Inflammatory macrophage (primary cell): Measurements from ENCODE around the gene VTCN1.
"Not testable (repeated sequence)": the region's sequence is repeated elsewhere in the genome, so short reads cannot be mapped to it uniquely, and the experiment has no call there.

Experiments used
- DNase-seq, 2 donors: peaks; one replicate each; pipeline ENCODE4 v3.0.0-alpha.2; 2020 to 2022

The VTCN1 gene

DNA sequence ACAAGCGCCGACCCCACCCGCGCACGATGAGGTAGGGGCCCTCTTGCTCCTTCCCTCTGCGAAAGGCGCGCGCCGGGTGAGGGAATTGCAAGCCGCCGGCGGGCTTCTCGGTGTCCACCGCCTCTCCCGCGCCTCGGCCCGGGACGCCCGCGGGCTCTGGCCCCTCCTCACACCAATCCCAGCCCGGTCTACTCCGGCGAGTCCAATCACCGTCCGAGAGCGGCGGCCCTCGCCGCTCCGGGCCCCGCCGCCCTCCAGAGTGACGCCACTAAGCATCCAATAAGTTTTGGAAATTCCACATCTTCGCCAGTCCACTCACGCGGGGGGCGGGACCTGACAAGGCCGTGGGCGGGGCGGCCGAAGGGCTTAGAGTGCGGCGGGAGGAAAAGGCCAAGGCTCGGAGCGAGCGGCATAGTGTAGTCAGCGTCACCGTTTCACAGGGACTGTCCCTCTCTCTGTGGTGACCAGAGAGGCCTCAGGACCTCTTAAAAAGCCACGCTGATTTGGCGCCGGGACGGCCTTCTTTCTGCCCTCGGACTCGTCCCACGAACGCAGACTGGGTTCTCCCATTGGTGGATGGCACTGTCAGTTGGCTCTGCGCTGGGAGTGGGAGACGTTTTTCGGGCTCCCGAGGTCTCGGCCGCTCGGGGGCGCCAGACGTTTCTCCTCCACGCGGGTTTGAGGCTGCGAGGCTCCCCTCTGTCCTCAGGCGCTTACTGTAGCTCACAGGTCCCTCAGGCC lies 89.0 kb downstream of the VTCN1 start, which contains the start of gene TRIM45:
TRIM45 (minus strand) TSS at position 161 of the 741 bp plus-strand sequence. CDS start 548 bp downstream, outside the sequence.
- peak; percentile 96 to 97 for DNase-seq

DNA sequence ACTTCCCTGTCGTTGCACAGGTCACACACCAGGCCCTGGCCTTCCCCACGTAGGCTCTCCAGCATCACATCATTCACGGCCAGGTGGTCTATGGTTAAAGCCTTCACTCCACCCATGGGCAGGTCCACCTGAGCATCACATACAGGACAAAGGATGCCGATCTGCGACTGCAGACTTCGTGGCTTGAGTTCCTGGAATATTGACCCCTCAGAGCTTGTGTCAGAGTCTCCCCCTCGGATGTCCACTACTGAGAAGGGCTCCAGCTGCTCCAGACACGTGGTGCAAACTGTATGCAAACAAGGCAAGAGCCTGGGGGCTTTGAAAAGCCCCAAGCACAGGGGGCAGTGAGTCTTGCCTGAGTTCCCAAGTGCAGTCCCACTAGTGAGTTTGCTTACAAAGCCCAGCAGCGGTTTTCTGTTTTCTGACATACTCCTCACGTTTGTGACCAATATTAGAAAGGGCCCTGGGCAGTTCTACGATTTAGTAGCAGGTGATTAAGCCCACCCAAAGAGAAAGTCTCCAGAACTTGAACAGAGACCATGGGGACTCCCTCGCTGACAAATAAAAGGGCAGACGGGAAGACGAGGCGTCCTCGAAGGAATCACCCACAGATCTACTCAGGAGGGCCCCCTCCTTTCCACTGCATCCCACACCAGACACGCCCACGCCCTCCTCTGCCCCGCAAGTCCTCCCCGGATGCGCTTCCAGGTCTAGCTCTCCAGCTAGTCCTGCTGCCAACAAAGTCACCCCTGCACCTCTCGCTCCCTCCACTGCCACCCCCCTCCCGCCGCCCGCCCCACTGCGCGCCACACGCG lies 89.7 kb downstream of the VTCN1 start:
- no peak for DNase-seq

DNA sequence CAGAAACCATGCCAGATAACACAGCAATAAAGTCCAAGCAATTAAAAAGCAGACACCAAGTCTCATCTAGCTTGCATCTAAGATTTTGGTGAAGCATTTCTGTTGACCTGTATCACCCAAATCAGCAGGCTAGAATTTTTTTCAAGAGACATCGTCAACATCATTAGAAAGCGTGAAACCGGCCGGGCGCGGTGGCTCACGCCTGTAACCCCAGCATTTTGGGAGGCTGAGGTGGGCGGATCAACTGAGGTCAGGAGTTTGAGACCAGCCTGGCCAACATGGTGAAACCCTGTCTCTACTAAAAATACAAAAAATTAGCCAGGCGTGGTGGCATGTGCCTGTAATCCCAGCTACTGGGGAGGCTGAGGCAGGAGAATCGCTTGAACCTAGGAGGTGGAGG lies 91.6 kb downstream of the VTCN1 start:
- not testable (repeated sequence) for DNase-seq

DNA sequence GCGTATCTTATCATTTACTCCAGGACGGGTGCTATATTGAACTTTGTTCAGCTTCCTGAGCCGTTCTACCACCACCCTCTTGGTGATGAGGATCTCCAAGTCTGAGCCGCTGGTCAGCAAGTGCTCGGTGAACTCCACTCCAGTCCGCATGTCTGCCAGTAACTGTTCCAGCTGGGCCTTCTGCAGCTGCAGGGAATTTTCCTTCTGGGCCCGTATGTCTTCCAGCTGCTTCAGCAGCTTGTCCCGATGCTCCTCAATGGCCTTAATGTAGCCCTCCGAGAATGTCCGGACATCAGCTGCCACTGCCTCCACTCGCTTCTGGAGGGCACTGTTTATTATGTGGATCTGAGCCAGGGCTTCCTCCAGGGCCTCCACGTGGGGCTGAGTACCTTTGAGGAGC lies 92.6 kb downstream of the VTCN1 start:
- DNase-seq = no peak

DNA sequence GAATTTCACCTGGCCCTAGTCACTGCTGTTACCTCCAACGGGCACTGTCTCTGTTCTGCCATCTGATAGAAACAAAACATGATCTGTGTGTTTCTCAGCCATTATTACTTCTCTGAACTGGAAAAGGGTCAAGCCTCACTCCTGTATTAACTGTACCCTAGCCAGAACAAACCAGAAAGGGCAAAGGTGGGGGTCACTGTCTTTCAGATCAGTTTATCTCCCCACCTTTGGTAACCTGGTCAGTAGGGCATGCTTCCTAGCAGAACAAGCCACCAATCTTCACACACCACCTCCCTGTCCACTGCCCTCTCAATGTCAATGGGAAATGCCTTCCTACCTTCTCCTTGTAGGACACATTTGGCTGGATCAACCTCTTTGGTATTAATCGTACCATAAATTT lies 93.0 kb downstream of the VTCN1 start:
- no peak for DNase-seq

DNA sequence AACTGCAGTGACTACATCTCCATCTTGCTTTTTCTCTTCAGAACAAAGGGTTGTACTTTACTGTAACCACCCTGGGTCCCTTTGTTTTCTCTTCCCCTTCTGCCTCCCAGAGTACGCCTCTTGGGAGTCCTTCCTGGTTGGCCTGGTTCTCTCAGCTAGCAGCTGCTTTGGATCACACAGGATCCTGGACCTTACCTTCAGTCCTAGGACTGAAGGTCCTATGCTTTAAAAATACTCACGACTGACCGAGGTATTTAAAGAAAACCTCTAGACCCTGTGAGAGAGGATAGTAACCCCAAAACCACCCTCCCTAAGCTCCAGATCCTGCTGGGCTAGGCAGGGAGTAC lies 94.0 kb downstream of the VTCN1 start:
- no peak for DNase-seq

DNA sequence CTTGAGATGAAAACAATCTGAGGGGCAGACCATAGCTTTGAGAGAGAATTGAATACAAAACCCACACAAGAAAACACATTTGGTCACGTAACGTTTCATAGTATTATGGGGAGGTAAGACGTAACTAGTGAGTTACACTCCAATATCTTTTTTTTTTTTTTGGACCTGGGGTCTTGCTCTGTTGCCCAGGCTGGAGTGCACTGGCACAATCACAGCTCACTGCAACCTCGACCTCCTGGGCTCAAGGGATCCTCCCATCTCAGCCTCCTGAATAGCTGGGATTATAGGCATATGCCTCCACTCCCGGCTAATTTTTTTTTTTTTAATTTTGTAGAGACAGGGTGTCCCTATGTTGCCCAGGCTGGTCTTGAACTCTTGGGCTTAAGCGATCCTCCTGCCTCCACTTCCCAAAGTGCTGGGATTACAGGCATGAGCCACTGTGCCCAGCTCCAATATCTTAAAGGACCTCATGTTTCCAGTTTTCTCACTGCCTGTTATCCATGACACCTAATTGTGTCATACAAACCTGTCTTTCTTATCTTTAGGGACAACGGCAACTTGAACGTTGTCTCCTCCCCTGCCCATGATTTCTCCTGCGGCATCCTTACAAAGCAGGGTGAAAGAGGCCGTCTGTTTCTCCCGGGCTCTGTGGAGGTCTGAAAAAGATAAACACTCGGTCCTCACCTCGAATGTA lies 94.5 kb downstream of the VTCN1 start:
- no peak for DNase-seq

DNA sequence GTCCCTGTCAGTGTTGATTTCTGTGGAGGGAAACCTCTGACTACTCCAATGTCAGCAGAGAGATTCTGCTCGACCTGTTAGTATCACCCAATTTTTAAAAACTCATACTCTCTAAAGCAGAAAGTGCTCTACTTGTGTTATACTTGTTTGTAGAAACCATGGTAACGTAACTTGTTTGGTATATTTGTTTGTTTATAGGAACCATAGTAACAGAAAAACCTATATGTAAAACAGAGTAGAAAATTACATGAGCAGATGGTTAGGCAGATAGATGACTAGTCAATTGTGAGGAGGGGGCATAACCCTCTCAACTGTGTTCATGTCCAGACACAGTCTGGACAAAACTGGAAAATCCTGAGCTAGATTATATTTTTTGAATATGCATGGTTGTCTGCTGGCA lies 95.8 kb downstream of the VTCN1 start:
- no peak for DNase-seq

DNA sequence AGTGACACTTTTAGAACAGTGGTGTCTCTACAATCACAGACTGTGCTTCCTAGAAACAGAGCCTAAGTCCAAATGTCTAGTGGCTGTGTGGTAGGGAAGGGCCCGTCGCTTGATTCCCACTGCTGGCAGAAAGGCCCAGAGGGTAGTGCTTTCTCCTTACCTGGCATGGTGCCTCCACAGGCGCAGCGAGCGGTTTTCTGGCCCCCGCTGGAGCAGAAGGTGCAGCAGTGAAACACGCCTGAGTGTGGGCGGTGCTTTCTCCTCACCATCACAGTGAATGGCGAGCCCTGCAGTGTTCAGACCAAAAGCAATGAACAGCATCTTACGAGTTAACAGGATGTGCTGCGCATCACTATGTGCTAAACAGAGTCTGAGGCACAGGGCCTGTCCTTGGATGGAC lies 97.5 kb downstream of the VTCN1 start:
- DNase-seq = no peak

DNA sequence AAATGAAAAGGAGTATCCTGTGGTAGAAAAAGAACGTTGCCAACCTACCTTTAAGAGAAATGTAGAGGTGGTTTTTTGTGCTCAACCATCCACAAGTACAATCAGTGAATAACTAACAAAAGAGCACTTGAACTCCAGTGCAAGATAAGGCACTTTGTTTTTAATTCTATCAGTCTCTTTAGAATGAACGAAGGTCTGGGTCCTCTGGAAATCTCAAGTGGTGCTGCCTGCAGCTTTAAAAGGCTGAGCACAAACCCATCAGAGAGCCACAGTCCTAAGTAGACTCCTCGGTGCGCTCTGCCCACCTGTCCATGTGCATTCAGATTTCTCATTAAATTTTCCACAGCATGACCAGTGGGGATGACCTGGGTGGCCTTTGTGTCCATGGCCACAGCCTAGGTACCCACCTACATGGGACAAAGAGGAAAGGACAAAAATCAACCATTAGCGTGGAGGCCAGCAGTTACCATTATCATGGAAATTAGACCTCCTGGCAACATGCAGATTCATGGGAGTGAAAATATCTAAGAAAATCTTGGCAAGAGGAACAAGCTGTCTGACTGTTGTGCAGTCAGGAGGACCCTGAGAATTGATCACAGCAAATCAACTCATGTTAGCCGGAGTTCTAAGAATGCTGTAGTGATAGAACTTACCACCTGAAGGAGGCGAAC lies 98.5 kb downstream of the VTCN1 start:
- DNase-seq = no peak

DNA sequence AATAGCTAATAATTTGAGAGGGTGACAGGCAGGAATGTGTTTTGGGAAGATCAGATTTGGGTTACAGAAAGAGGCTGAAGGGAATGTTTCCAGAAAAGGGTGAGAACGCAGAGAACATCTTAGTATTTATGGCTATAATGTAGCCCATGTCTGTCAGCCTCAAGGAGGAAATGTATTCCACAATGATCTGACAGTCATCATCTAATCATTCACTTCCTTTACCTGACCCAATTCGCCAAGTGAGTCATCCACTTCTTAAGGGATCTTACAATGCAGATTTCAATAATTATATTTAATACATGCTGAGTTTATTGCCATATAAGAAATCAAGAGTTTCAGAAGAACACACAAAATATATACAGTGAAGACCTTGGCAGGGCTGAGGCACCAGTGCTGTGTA lies 100.0 kb downstream of the VTCN1 start:
- no peak for DNase-seq

DNA sequence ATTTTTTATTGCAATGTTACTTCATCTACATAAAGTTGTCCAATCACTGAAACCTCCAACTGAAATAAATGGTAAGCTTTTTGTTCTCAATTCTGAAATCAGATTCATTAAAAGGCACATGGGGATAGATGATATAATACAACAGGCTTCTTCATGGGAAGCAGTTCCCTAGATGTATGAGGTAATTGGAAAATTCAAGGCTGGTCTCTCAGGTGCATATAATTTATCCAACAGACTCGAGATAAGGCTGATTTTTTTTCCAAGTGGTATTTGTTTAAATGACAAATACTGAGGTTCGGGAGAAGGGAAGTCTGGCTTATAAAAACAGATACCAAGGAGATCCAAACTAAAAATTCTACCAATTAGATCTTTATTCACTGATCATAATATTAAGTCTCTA lies 103.4 kb downstream of the VTCN1 start:
- DNase-seq = no peak

DNA sequence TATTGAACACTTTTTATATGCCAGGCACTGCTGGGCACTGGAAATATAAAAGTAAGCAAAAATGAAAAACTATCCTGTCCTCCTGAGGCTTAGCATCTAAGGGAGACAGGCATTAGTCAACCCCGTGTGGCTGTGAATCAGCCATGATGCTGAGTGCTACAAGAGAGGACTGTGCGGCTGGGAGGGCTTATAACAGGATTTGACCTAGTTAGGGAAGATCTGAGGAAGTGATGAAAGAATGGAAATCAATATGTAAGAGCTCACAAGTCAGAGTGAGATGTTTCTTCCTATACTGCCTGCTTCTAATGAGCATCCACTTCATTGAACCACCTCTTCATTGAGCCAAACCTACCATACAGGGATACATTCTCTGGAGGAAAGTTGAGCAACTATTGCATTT lies 104.2 kb downstream of the VTCN1 start:
- DNase-seq = no peak

DNA sequence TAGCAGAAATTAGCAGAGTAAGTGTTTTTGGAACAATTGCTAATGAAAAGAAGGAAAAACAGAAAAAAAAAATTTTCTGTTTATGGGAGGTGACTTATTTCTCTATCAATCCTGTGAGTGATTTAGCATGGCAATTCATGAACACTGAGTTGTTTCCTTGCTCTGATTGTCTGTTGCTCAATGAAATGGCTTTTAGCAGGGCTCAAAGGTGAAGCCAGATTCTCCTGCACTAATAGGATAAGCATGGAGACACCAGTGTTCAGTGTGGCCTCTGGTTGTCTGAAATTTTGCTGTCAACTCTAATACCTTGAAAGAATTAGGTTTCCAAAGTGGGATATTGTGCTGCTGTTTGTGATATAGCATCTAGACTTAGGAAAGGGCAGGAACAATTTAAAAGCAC lies 105.0 kb downstream of the VTCN1 start:
- no peak for DNase-seq

DNA sequence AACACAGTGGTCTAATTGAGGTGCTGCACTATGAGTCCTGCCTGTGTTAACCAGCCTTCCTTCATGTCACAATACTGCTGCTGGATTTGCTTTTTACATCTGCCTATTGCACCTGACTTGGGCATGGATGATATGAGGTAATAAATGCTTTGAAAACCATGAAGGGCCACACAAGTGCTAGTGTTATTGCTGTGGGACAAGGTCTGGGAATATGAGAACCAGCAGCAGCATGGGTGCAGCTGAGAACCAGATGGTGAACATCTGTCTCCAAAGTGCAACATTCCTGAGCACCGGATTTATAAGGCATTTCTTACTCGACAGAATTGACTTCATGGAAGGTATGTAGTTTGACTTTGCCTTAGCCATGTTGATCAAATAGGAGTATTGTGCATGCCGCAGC lies 105.7 kb downstream of the VTCN1 start:
- DNase-seq = no peak

DNA sequence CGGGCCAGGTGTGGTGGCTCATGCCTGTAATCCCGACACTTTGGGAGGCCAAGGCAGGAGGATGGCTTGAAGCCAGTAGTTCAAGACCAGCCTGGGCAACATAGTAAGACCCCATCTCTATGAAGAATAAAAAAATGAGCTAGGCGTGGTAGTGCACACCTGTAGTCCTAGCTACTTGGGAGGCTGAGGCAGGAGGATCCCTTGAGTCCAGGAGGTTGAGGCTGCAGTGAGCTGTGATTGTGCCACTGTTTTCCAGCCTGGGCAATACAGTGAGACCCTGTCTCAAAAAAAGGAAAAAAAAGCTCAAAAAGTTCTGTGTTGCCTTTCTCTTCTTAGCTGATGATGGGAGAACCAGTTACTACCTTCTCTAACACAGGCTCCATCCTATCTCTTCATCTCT lies 108.9 kb downstream of the VTCN1 start:
- DNase-seq = not testable (repeated sequence)

DNA sequence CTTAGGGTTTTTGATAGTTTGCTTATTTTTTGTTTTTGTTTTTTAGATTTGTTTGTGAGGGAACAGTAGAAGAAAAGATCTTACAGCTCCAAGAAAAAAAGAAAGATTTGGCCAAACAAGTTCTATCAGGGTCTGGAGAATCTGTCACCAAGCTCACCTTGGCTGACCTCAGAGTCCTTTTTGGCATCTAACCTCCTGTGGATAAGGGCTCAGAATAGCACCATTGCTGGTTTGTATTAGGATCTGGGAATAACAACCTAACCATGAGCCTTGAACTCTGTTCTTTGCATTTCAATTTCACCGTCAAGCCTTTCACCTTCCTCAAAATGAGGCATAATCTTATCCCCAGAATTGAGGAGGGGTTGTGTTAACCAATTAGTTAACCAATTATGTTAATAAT lies 109.4 kb downstream of the VTCN1 start:
- no peak for DNase-seq

DNA sequence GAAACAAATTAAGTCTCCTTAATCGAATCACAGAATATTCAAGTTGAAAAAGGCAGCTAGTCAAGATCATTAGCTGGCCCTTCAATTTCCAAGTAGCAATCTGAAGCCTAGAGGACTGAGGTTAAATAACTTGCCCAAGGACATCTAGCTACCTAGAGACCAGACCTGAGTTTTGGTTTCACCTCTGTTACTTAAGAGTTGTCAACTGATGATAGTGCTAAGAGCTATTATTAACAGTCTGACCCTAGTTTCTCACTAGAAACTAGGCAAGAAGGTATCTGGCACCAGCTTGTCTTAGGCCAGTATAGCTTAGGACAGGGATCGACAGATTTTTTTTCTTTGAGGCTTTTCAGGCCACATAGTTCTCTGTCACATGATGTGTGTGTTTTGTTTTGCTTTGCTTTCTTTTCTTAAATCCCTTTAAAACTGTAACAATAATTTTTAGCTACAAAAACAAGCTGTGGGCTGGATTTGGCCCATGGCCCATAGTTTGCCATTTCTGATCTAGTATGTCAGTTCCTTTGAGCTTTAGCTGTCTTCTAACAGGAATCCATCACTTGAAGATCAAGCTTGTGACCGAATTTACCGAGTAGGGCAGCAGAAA lies 112.3 kb downstream of the VTCN1 start:
- no peak for DNase-seq

DNA sequence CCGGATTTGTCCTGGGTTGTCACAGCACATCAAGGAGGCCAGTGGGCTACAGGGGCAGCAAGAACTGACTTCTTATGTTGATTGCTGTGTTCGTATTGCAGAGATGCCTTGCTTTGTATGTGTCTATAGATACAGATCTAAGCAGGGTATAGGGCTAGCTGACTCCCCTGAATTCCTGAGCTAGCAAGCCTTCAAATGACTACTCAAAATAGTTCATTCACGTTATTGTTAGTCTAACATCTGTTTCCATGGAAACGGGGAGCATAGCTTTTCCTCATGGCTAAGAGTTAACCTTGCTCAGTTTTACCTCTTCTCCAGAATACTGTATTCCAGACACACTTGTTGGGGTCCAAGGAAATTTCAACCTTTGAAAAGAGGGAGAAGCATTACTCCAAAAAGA lies 113.3 kb downstream of the VTCN1 start:
- no peak for DNase-seq

DNA sequence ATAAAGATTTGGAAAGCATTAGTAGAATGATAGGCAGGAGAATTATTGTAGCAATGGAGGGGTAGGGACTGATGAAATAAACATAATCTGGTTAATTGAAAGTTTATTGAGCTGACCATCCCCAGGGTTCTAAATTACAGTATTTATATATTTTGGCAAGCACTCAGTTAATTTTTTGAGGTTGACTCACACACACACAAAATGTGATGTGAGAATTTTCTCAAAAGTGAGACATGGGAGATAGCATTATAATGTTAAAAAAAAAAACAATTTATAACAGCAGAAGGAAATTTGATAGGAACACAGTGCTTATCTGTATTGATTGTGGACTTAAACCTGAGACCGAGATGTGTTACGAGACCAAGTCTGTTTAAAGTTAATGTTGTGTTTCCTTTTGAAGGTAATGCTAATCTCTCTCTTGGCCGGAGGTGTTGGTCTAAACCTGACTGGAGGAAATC lies 113.7 kb downstream of the VTCN1 start:
- no peak for DNase-seq

DNA sequence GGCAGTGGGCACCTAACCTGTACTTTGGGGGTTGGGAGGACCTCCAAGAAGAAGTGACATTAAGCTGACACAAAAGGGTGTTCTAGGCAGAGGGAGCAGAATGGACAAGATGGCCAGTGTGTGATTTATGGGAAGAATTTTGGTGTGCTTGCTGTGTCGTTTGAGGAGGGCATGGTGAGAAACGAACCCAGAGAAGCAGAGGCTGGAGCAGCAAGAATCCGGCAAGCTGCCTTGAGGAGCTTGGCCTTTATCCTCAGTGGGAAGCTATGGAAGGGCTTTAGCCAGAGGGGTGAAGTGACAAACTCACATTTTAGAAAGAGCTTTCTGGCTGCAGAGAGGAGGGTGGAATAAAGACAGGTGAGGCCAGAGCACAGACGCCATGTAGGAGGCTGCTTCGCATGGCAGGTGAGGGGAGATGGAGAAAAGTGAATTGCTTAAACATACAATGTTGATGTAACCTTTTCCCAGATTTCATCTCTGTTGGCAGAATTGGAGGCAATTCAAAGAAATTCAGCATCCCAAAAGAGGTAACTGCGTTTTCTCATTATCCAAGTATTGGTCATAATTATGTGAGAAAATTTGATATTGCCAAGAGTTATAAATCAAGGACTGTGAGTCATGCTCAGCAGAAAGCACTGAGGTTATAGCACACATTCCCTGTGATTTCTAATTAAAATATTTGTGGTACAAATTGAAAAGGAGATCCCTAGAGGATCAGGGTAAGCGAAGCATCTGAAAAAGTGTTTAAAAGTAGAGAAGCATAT lies 115.7 kb downstream of the VTCN1 start:
- no peak for DNase-seq
